SU-DHL-6 (cell line): Measurements from ENCODE around the gene SMAD6.

Experiments used
- H2AFZ ChIP-seq: fragments of 200-600 bp; sonication (generic); 2 replicates; pipeline ENCODE4 v1.6.1; 2014; ENCODE audit warnings: low read depth, mild to moderate bottlenecking, moderate library complexity, mixed read lengths, antibody characterized with exemption, low read length; ENCODE audit not compliant: severe bottlenecking
- H3F3A ChIP-seq: fragments of 200-600 bp; shearing (Covaris generic); 2 replicates; pipeline ENCODE4 v1.6.0; 2016; ENCODE audit warnings: antibody characterized with exemption, mild to moderate bottlenecking; ENCODE audit not compliant: insufficient read depth
- H3K27ac ChIP-seq: fragments of 200-600 bp; sonication (generic); 2 replicates; pipeline ENCODE4 v1.5.1; 2016; ENCODE audit warnings: low read depth, mild to moderate bottlenecking, low read length, moderate library complexity, mixed read lengths
- H3K27me3 ChIP-seq: fragments of 200-600 bp; sonication (generic), shearing (Covaris generic); 2 replicates; pipeline ENCODE4 v1.6.0; 2014; ENCODE audit warnings: mild to moderate bottlenecking, low read length
- H3K36me3 ChIP-seq: fragments of 200-600 bp; sonication (generic); 2 replicates; pipeline ENCODE4 v1.6.1; 2014; ENCODE audit warnings: mild to moderate bottlenecking, low read length, mixed read lengths
- H3K4me2 ChIP-seq: fragments of 300-600, 200-600 bp; shearing (Covaris generic), sonication (generic); 2 replicates; pipeline ENCODE4 v1.6.0; 2014; ENCODE audit warnings: low read length, low read depth, mild to moderate bottlenecking; ENCODE audit not compliant: poor library complexity, severe bottlenecking
- H3K4me3 ChIP-seq: fragments of 200-600 bp; sonication (generic); 2 replicates; pipeline ENCODE4 v1.5.1; 2014; ENCODE audit warnings: antibody characterized with exemption, low read length, mild to moderate bottlenecking, mixed read lengths; ENCODE audit not compliant: insufficient read depth, poor library complexity, severe bottlenecking
- H3K79me2 ChIP-seq: fragments of 200-600 bp; sonication (generic); 2 replicates; pipeline ENCODE4 v1.6.1; 2014; ENCODE audit warnings: mild to moderate bottlenecking, low read length, moderate library complexity; ENCODE audit not compliant: insufficient read depth
- H3K9ac ChIP-seq: fragments of 200-600 bp; sonication (generic); 2 replicates; pipeline ENCODE4 v1.7.0; 2014; ENCODE audit warnings: mild to moderate bottlenecking, low read length
- H3K9me2 ChIP-seq: fragments of 200-600 bp; sonication (generic); replicated peaks from 2 replicates; pipeline ENCODE4 v1.6.1; 2014; ENCODE audit warnings: low read length; ENCODE audit not compliant: insufficient read depth
- H3K9me3 ChIP-seq: fragments of 200-600 bp; sonication (generic); 2 replicates; pipeline ENCODE4 v1.6.1; 2014; ENCODE audit warnings: low read length, mixed read lengths; ENCODE audit not compliant: insufficient read depth
- H4K20me1 ChIP-seq: fragments of 200-600 bp; sonication (generic); 2 replicates; pipeline ENCODE4 v1.6.1; 2014; ENCODE audit warnings: low read depth, mild to moderate bottlenecking, antibody characterized with exemption, low read length, moderate library complexity, mixed read lengths
- EZH2phosphoT487 ChIP-seq: fragments of 200-600 bp; sonication (generic), shearing (Covaris generic); conservative IDR thresholded peaks from 2 replicates; pipeline ENCODE4 v1.6.1; 2018; ENCODE audit warnings: mild to moderate bottlenecking, antibody characterized with exemption, low read length, moderate library complexity, mixed read lengths
- TF ChIP-seq, protein P1 (sequence below): fragments of 200-600 bp; sonication (generic); IDR thresholded peaks from one replicate; pipeline ENCODE4 v1.5.1; 2017; ENCODE audit warnings: antibody characterized with exemption, mild to moderate bottlenecking, low read length, moderate library complexity; ENCODE audit not compliant: insufficient read depth, poor library complexity, severe bottlenecking

SMAD6 gene

GRCh38 chr15:66778314-66778665, 76.3 kb downstream of the SMAD6 start:
- no peak for TF ChIP-seq EZH2phosphoT487
- TF ChIP-seq, protein P1, sequence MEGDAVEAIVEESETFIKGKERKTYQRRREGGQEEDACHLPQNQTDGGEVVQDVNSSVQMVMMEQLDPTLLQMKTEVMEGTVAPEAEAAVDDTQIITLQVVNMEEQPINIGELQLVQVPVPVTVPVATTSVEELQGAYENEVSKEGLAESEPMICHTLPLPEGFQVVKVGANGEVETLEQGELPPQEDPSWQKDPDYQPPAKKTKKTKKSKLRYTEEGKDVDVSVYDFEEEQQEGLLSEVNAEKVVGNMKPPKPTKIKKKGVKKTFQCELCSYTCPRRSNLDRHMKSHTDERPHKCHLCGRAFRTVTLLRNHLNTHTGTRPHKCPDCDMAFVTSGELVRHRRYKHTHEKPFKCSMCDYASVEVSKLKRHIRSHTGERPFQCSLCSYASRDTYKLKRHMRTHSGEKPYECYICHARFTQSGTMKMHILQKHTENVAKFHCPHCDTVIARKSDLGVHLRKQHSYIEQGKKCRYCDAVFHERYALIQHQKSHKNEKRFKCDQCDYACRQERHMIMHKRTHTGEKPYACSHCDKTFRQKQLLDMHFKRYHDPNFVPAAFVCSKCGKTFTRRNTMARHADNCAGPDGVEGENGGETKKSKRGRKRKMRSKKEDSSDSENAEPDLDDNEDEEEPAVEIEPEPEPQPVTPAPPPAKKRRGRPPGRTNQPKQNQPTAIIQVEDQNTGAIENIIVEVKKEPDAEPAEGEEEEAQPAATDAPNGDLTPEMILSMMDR: no peak
- H3K9me2 ChIP-seq: no peaks in the 10 kb centered on the region
- no peaks in the 10 kb centered on the region for H3K36me3 ChIP-seq
- no peaks in the 10 kb centered on the region for H3K79me2 ChIP-seq
- H3K9me3 ChIP-seq: no peaks in the 10 kb centered on the region
- H4K20me1 ChIP-seq: no peaks in the 10 kb centered on the region
- H3F3A ChIP-seq: no peaks in the 10 kb centered on the region
- no peak overlapping the region for H3K4me2 ChIP-seq
- H3K4me3 ChIP-seq: no peak overlapping the region
- H3K9ac ChIP-seq: no peak overlapping the region
- H3K27ac ChIP-seq: no peak overlapping the region
- no peak overlapping the region for H2AFZ ChIP-seq
- no peaks in the 10 kb centered on the region for H3K27me3 ChIP-seq

GRCh38 chr15:66778716-66779115, 76.7 kb downstream of the SMAD6 start:
- Histone ChIP-seq H3K4me3 (no peak overlapping the region), H3F3A (no peaks in the 10 kb centered on the region), H3K9ac (no peak overlapping the region), H4K20me1 (no peaks in the 10 kb centered on the region), H3K27ac (no peak overlapping the region), H3K9me3 (no peaks in the 10 kb centered on the region), H3K4me2 (no peak overlapping the region), H3K79me2 (no peaks in the 10 kb centered on the region), H2AFZ (no peak overlapping the region), H3K36me3 (no peaks in the 10 kb centered on the region), H3K27me3 (no peaks in the 10 kb centered on the region), H3K9me2 (no peaks in the 10 kb centered on the region)
- TF ChIP-seq, protein P1: no peak
- TF ChIP-seq EZH2phosphoT487: no peak

- H2AFZ ChIP-seq: no peak overlapping the region
- no peaks in the 10 kb centered on the region for H4K20me1 ChIP-seq
- no peaks in the 10 kb centered on the region for H3K9me3 ChIP-seq
- no peak overlapping the region for H3K4me2 ChIP-seq
- no peak for TF ChIP-seq EZH2phosphoT487
- TF ChIP-seq, protein P1: no peak
- H3K4me3 ChIP-seq: no peak overlapping the region
- no peaks in the 10 kb centered on the region for H3K79me2 ChIP-seq
- no peaks in the 10 kb centered on the region for H3F3A ChIP-seq
- H3K27me3 ChIP-seq: no peaks in the 10 kb centered on the region
- H3K27ac ChIP-seq: no peak overlapping the region
- H3K9ac ChIP-seq: no peak overlapping the region
- no peaks in the 10 kb centered on the region for H3K9me2 ChIP-seq
- H3K36me3 ChIP-seq: no peaks in the 10 kb centered on the region
Observed at GRCh38 chr15:66779331-66780009, 77.4 kb downstream of the SMAD6 start.
